IMR-90 (cell line): ENCODE results near the gene KAZN. TPM values are rescaled to one million over a fixed set of nuclear protein-coding genes. Genes with fewer than 3 reads are reported as not detected.

ENCODE experiments used
- ATAC-seq: fragments of 200-7000 bp; cut with Tn5 transposase; 2 replicates; pipeline ENCODE4 v1.9.1; 2020; ENCODE audit warnings: low read depth, mild to moderate bottlenecking, moderate library complexity
- BruUV-seq: library from RNA; stranded (reverse); fragments of 400-500 nt; replicated peaks from 2 replicates; lab custom pipeline; 2021; lab: Mats Ljungman, UMichigan
- CTCF ChIA-PET: fragments of 300-600 bp; formaldehyde crosslinking; extraction: SDS; loops from one replicate; lab custom pipeline; 2021; ENCODE audit warnings: antibody characterized with exemption; lab: Yijun Ruan, JAX
- POLR2A ChIA-PET: fragments of 300-600 bp; sonication (Branson Sonifier 250); formaldehyde crosslinking; loops from one replicate; lab custom pipeline; 2022; ENCODE audit warnings: antibody characterized with exemption; ENCODE audit not compliant: unreplicated experiment; lab: Charles Lee
- DNase-seq: peaks from one replicate; pipeline ENCODE4 v3.0.0; 2013
- H2AFZ ChIP-seq: replicated peaks from 2 replicates; pipeline ENCODE3; 2013; ENCODE audit warnings: low read length, mild to moderate bottlenecking; ENCODE audit not compliant: poor library complexity
- H2AK5ac ChIP-seq: 2 replicates; pipeline ENCODE4 v1.6.1; 2013; ENCODE audit warnings: low read depth, low read length, inconsistent platforms
- H2AK9ac ChIP-seq: replicated peaks from 2 replicates; pipeline ENCODE3; 2013; ENCODE audit warnings: mild to moderate bottlenecking, low read depth, low read length, moderate library complexity; ENCODE audit not compliant: poor library complexity
- H2BK120ac ChIP-seq: 2 replicates; pipeline ENCODE4 v1.6.1; 2013; ENCODE audit warnings: low read depth, low read length, inconsistent platforms
- H2BK15ac ChIP-seq: 3 replicates; pipeline ENCODE4 v1.6.1; 2013; ENCODE audit warnings: low read depth, low read length, inconsistent platforms
- H2BK20ac ChIP-seq: 2 replicates; pipeline ENCODE4 v1.6.1; 2013; ENCODE audit warnings: low read depth, mild to moderate bottlenecking, inconsistent platforms, low read length, moderate library complexity
- H2BK5ac ChIP-seq: 2 replicates; pipeline ENCODE4 v1.6.1; 2013; ENCODE audit warnings: mild to moderate bottlenecking, low read depth, low read length, inconsistent platforms; ENCODE audit not compliant: poor library complexity, severe bottlenecking
- H3K14ac ChIP-seq: replicated peaks from 2 replicates; pipeline ENCODE4 v1.6.1; 2013; ENCODE audit warnings: low read depth, low read length, inconsistent platforms
- H3K18ac ChIP-seq: 2 replicates; pipeline ENCODE4 v1.6.1; 2013; ENCODE audit warnings: low read depth, low read length, control low read depth
- H3K23ac ChIP-seq: 2 replicates; pipeline ENCODE4 v1.6.1; 2013; ENCODE audit warnings: low read depth, low read length, inconsistent platforms
- H3K27ac ChIP-seq: 2 replicates; pipeline ENCODE4 v1.5.1; 2013; ENCODE audit warnings: mild to moderate bottlenecking, control low read depth, low read length; ENCODE audit not compliant: insufficient read depth
- H3K27me3 ChIP-seq: 2 replicates; pipeline ENCODE4 v1.6.1; 2013; ENCODE audit warnings: low read length; ENCODE audit not compliant: control insufficient read depth, insufficient read depth
- H3K36me3 ChIP-seq: 2 replicates; pipeline ENCODE4 v1.6.1; 2013; ENCODE audit warnings: low read length, mixed read lengths; ENCODE audit not compliant: control insufficient read depth, insufficient read depth
- H3K4ac ChIP-seq: 2 replicates; pipeline ENCODE4 v1.6.1; 2013; ENCODE audit warnings: low read depth, low read length, inconsistent platforms
- H3K4me1 ChIP-seq: 2 replicates; pipeline ENCODE4 v1.6.1; 2013; ENCODE audit warnings: low read length, mixed read lengths; ENCODE audit not compliant: control insufficient read depth, insufficient read depth
- H3K4me2 ChIP-seq: 2 replicates; pipeline ENCODE4 v1.6.1; 2013; ENCODE audit warnings: low read depth, mild to moderate bottlenecking, control low read depth, low read length, moderate library complexity
- H3K4me3 ChIP-seq: 2 replicates; pipeline ENCODE4 v1.5.1; 2013; ENCODE audit warnings: low read depth, mild to moderate bottlenecking, control low read depth, low read length, moderate library complexity; ENCODE audit not compliant: insufficient read depth
- H3K56ac ChIP-seq: 2 replicates; pipeline ENCODE4 v1.6.1; 2013; ENCODE audit warnings: low read length, inconsistent platforms; ENCODE audit not compliant: insufficient read depth; ENCODE audit errors: extremely low read depth
- H3K79me1 ChIP-seq, 2 experiments: 2 replicates each; pipeline ENCODE4 v1.6.1; 2013; ENCODE audit warnings: low read length in 2 of 2, inconsistent platforms in 1 of 2, low read depth in 1 of 2
- H3K9ac ChIP-seq: 2 replicates; pipeline ENCODE4 v1.6.1; 2013; ENCODE audit warnings: low read depth, low read length, control low read depth
- H3K9me1 ChIP-seq: 2 replicates; pipeline ENCODE4 v1.6.1; 2013; ENCODE audit warnings: low read length, inconsistent platforms; ENCODE audit not compliant: insufficient read depth
- H3K9me3 ChIP-seq: 2 replicates; pipeline ENCODE4 v1.6.1; 2013; ENCODE audit warnings: low read length; ENCODE audit not compliant: control insufficient read depth, insufficient read depth
- H4K20me1 ChIP-seq: 2 replicates; pipeline ENCODE4 v1.6.1; 2013; ENCODE audit warnings: low read length, inconsistent platforms; ENCODE audit not compliant: insufficient read depth
- H4K5ac ChIP-seq: 2 replicates; pipeline ENCODE4 v1.6.1; 2013; ENCODE audit warnings: mild to moderate bottlenecking, low read depth, low read length, control low read depth
- H4K8ac ChIP-seq, 2 experiments: 2 replicates each; pipeline ENCODE4 v1.6.1; 2013; ENCODE audit warnings: low read depth in 2 of 2, low read length in 2 of 2, control low read depth in 1 of 2, inconsistent platforms in 1 of 2
- H4K91ac ChIP-seq: 2 replicates; pipeline ENCODE4 v1.6.1; 2013; ENCODE audit warnings: low read depth, low read length, inconsistent platforms; ENCODE audit not compliant: insufficient read depth
- BHLHE40 ChIP-seq: fragments of 150-350 bp; IDR thresholded peaks from 2 replicates; pipeline ENCODE4 v1.6.1; 2016; ENCODE audit warnings: mild to moderate bottlenecking, low read depth, low read length
- CEBPB ChIP-seq: IDR thresholded peaks from 2 replicates; pipeline ENCODE4 v1.6.1; 2012; ENCODE audit warnings: low read depth, low read length, improper control_type of control experiment
- CHD1 ChIP-seq: IDR thresholded peaks from 2 replicates; pipeline ENCODE4 v1.6.1; 2012; ENCODE audit warnings: low read depth, low read length, improper control_type of control experiment
- CTCF ChIP-seq: conservative IDR thresholded peaks from 2 replicates; pipeline ENCODE4 v1.5.1; 2012; ENCODE audit warnings: mild to moderate bottlenecking, low read depth, low read length, improper control_type of control experiment
- ELK1 ChIP-seq: fragments of 150-350 bp; IDR thresholded peaks from 2 replicates; pipeline ENCODE4 v1.6.1; 2016; ENCODE audit warnings: low read depth, mild to moderate bottlenecking, low read length, moderate library complexity, borderline replicate concordance
- FOS ChIP-seq: fragments of 150-350 bp; IDR thresholded peaks from 2 replicates; pipeline ENCODE4 v1.6.1; 2016; ENCODE audit warnings: low read depth, low read length
- MAFK ChIP-seq: IDR thresholded peaks from 2 replicates; pipeline ENCODE4 v1.6.1; 2012; ENCODE audit warnings: low read depth, low read length, improper control_type of control experiment
- MAZ ChIP-seq: IDR thresholded peaks from 2 replicates; pipeline ENCODE4 v1.6.1; 2012; ENCODE audit warnings: low read depth, mild to moderate bottlenecking, low read length, improper control_type of control experiment, moderate library complexity, borderline replicate concordance
- MXI1 ChIP-seq: IDR thresholded peaks from 2 replicates; pipeline ENCODE4 v1.6.1; 2012; ENCODE audit warnings: low read depth, mild to moderate bottlenecking, low read length, moderate library complexity, borderline replicate concordance
- NFE2L2 ChIP-seq: fragments of 150-350 bp; IDR thresholded peaks from 2 replicates; pipeline ENCODE4 v1.6.1; 2016; ENCODE audit warnings: low read depth, mild to moderate bottlenecking, low read length
- POLR2A ChIP-seq: IDR thresholded peaks from 2 replicates; pipeline ENCODE4 v1.6.1; 2012; ENCODE audit warnings: mild to moderate bottlenecking, low read depth, low read length
- RAD21 ChIP-seq: IDR thresholded peaks from 2 replicates; pipeline ENCODE4 v1.6.1; 2012; ENCODE audit warnings: low read length, improper control_type of control experiment
- RCOR1 ChIP-seq: IDR thresholded peaks from 2 replicates; pipeline ENCODE4 v1.6.1; 2012; ENCODE audit warnings: mild to moderate bottlenecking, low read length, improper control_type of control experiment; ENCODE audit not compliant: insufficient replicate concordance
- RFX5 ChIP-seq: IDR thresholded peaks from 2 replicates; pipeline ENCODE4 v1.8.0; 2012; ENCODE audit warnings: low read depth, mild to moderate bottlenecking, low read length, moderate library complexity
- SMC3 ChIP-seq: fragments of 150-350 bp; IDR thresholded peaks from 2 replicates; pipeline ENCODE4 v1.6.1; 2016; ENCODE audit warnings: low read depth, mild to moderate bottlenecking, antibody characterized with exemption, low read length, moderate library complexity
- USF2 ChIP-seq: fragments of 150-350 bp; IDR thresholded peaks from 2 replicates; pipeline ENCODE4 v1.6.1; 2017; ENCODE audit warnings: mild to moderate bottlenecking, antibody characterized with exemption, low read length, low read depth
- WGBS, 2 experiments: methylation state at CpG; one replicate each; pipeline versions ENCODE4 v1.1.5 to v1.1.7; 2013; ENCODE audit warnings: missing lambda C conversion rate in 2 of 2; ENCODE audit not compliant: insufficient read length in 1 of 2; ENCODE audit errors: extremely low coverage in 2 of 2; 5-methylcytosine and 5-hydroxymethylcytosine counted together
- dilution Hi-C: fragments of 300-500 bp; cut with HindIII; formaldehyde crosslinking; loops from one replicate; pipeline ENCODE4 v1.14.3; 2018; ENCODE audit warnings: low sequenced_read_pairs; ENCODE audit not compliant: unreplicated experiment
- in situ Hi-C: fragments of 300-500 bp; cut with MboI; formaldehyde crosslinking; loops from 3 replicates; pipeline ENCODE4 v1.14.3; 2019; ENCODE audit warnings: low sequenced_read_pairs, inconsistent platforms, mixed read lengths
- intact Hi-C: fragments of 100-400 bp; cut with micrococcal nuclease; formaldehyde crosslinking; loops from 2 replicates; pipeline ENCODE4 v1.10.0; 2022
- polyA plus RNA-seq, 3 experiments: library from polyadenylated mRNA; depleted of rRNA; stranded (reverse); fragments of >200 nt; gene quantifications; 2 replicates each; pipeline ENCODE4 v1.2.3, GENCODE V29; 2012; ENCODE audit warnings: low replicate concordance in 1 of 3
- total RNA-seq: library from RNA; depleted of rRNA; stranded (reverse); fragments of >200 nt; gene quantifications from 2 replicates; pipeline ENCODE4 v1.2.3, GENCODE V29; 2012

KAZN gene
- total and polyA plus RNA-seq, 2 of the 4 experiments (the other 2 are of a cell fraction), result 5.2 to 10.5 TPM

GRCh38 chr1:14849038-14849437 is 250.6 kb downstream of the KAZN start:
- Histone ChIP-seq H3K9ac (no peak overlapping the region), H3K9me3 (no peaks in the 10 kb centered on the region)
- in situ Hi-C loops, result no loop called here

More at GRCh38 chr1:14849038-14849437, 250.6 kb downstream of the KAZN start:
- CTCF ChIA-PET, result no interaction called here
- Histone ChIP-seq H3K4me3 (no peak overlapping the region), H2BK20ac (no peak overlapping the region), H3K79me1 (no peaks in the 10 kb centered on the region), H4K5ac (no peak overlapping the region), H4K20me1 (no peaks in the 10 kb centered on the region), H2AK9ac (no peak overlapping the region), H3K27me3 (peaks cover 5% of the 10 kb centered on the region), H3K4me1 (peaks cover 2% of the 10 kb centered on the region; the same call in 1 of the 2 replicates), H3K36me3 (no peaks in the 10 kb centered on the region), H3K9me1 (peaks cover 3% of the 10 kb centered on the region; the same call in 1 of the 2 replicates), H2BK15ac (no peak overlapping the region), H2AK5ac (no peak overlapping the region), H3K56ac (no peak overlapping the region), H3K27ac (no peak overlapping the region), H2BK5ac (no peak overlapping the region), H3K23ac (no peak overlapping the region; the same call in 1 of the 2 replicates), H3K18ac (no peak overlapping the region), H3K14ac (no peak overlapping the region), H2AFZ (no peak overlapping the region), H3K4ac (no peak overlapping the region; the same call in 1 of the 2 replicates), H3K4me2 (no peak overlapping the region), H2BK120ac (no peak overlapping the region), H4K91ac (no peak overlapping the region), H4K8ac (no peak overlapping the region)
- intact Hi-C loops, result no loop called here
- dilution Hi-C loops, result no loop called here
- TF ChIP-seq NFE2L2, result no peak
- TF ChIP-seq RAD21, result no peak
- TF ChIP-seq FOS, result no peak
- no peak for TF ChIP-seq SMC3
- TF ChIP-seq MAFK, result no peak
- TF ChIP-seq ELK1, result no peak
- no peak for TF ChIP-seq RFX5
- no peak for TF ChIP-seq POLR2A
- no peak for TF ChIP-seq CTCF
- TF ChIP-seq CHD1, result no peak
- no peak for TF ChIP-seq USF2
- TF ChIP-seq CEBPB, result no peak
- TF ChIP-seq RCOR1, result no peak
- TF ChIP-seq MXI1, result no peak
- no peak for TF ChIP-seq BHLHE40
- no peak for TF ChIP-seq MAZ
- WGBS, 2 experiments, result 82% methylated on average over 2 of the region's 8 CpGs; no CpG with 5 or more reads in 1 of the 2 experiments
- POLR2A ChIA-PET, result interaction anchor here (0.6 kb wide), 1 partner anchor 173 kb away, joined by 3 read pairs; no protein-coding TSS in a partner anchor
- no TSS peak for BruUV-seq
- DNase-seq, result no peak
- no peak for ATAC-seq
